ENCODE data around the gene PSME4. TPM values are rescaled to one million over a fixed set of nuclear protein-coding genes. Genes with fewer than 3 reads are reported as not detected.

PSME4 gene
- total RNA-seq, 8 experiments from 2014 or later = 28.7 to 143 (median 41.5) TPM

DNA sequence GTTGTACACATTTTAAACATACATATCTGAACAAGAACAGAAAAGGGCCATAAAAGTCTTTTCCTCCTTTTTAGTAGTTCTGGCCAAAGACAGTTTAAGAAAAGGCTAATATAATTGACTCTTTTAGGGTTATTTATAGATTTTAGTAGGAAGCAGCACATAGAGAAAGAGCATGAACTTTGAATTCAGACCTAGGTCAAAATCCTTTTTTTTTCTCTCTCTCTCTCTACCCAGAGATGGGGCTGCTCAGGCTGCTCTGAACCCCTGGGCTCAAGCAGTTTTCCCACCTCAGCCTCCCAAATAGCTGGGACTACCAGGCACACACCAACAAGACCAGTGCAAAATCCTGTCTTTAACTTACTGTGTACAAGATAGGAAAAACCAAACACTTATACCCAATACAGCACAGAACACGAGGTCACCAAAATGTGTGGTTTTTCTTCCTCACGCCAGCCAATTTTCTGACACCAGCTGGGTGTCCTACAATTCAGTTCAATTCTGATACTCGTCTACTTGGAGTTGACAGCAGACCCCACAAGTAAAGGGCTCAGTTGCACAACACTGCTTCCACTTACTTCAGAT, 151.8 kb downstream of the PSME4 start:
- Histone ChIP-seq H3K27ac (no peak overlapping the region), H3K4me3 (no peak overlapping the region), H3K4me1 (replicated peaks in 1 of 2) (no peaks in the 10 kb centered on the region)
- 80 to 100% (median 98%) methylated on average over 1 to 3 of the region's 3 CpGs; no CpG with 5 or more reads in 4 of the 10 experiments for WGBS, 10 experiments
- in situ Hi-C loops (cut with MboI; ENCODE audit: low pct_unique_long_range_greater_than_20kb in 2 of 9, low sequenced_read_pairs in 9 of 9, unreplicated experiment in 9 of 9) = no loop called here
- ATAC-seq (replicated peaks in 6 of 8) = no peak

Other genes with a start within 250 kb of the PSME4 start
- 10 to 100 TPM in 1 of 8 experiments, 1 to 10 TPM in 7; 1.9 to 15.4 (median 5.1) TPM for gene CHAC2, start 203.2 kb downstream of the PSME4 start, total RNA-seq
- gene ASB3, start 184.0 kb downstream of the PSME4 start, total RNA-seq = 10 to 100 TPM; 14.2 to 44.5 (median 38.9) TPM
- gene ERLEC1, start 183.9 kb downstream of the PSME4 start, total RNA-seq = 100 to 1,000 TPM in 1 of 8 experiments, 10 to 100 TPM in 7; 28.6 to 109 (median 41.6) TPM
- gene GPR75, start 111.0 kb downstream of the PSME4 start, total RNA-seq = 10 to 100 TPM in 1 of 8 experiments, 1 to 10 TPM in 6, under 1 TPM in 1; 0.87 to 14.2 (median 1.6) TPM
- 10 to 100 TPM; 12.3 to 29.2 (median 20.3) TPM for gene ACYP2, start 144.6 kb upstream of the PSME4 start, total RNA-seq